ENCODE measurements around the gene HSPB8. TPM values are rescaled to one million over a fixed set of nuclear protein-coding genes. Genes with fewer than 3 reads are reported as not detected.

Gene HSPB8
- total and polyA plus RNA-seq, 4 donors: 0.56 to 1.8 (median 1.1) TPM

GRCh38 chr12:119167902-119168301 lies 10.8 kb upstream of the HSPB8 start:
- H3K4me1 ChIP-seq (ENCODE audit: control insufficient read depth in 4 of 4, insufficient read depth in 4 of 4, low read length in 3 of 4): no peaks in the 10 kb centered on the region
- 81% methylated on average over 3 of the region's 3 CpGs for WGBS
- TF ChIP-seq MAX (IDR thresholded peaks at IDR 0.05) (no peak), FOXA1 (IDR thresholded peaks at IDR 0.05) (no peak), GABPA (IDR thresholded peaks at IDR 0.05 in 1 of 2, conservative IDR thresholded peaks at IDR 0.05 in 1 of 2) (no peak), TAF1 (conservative IDR thresholded peaks at IDR 0.05) (no peak), CTCF (IDR thresholded peaks at IDR 0.05; ENCODE audit: low read depth, low read length, missing input control) (no peak), REST (IDR thresholded peaks at IDR 0.05) (no peak), SP1 (IDR thresholded peaks at IDR 0.05) (no peak), ZBTB33 (IDR thresholded peaks at IDR 0.05) (no peak), NR2F2 (IDR thresholded peaks at IDR 0.05) (no peak), YY1 (IDR thresholded peaks at IDR 0.05) (no peak), HNF4A (conservative IDR thresholded peaks at IDR 0.05) (no peak)

GRCh38 chr12:119168721-119169120 lies 10.0 kb upstream of the HSPB8 start:
- 83% methylated on average over 3 of the region's 3 CpGs for WGBS
- no peak overlapping the region for H3K27ac ChIP-seq (ENCODE audit: low read depth in 1 of 2, low read length in 2 of 2)
- TF ChIP-seq ZBTB33 (IDR thresholded peaks at IDR 0.05) (no peak), JUND (IDR thresholded peaks at IDR 0.05) (no peak), SP1 (IDR thresholded peaks at IDR 0.05) (no peak), ATF3 (IDR thresholded peaks at IDR 0.05) (no peak), FOXA1 (IDR thresholded peaks at IDR 0.05) (no peak), TAF1 (conservative IDR thresholded peaks at IDR 0.05) (no peak), REST (IDR thresholded peaks at IDR 0.05) (no peak), RAD21 (IDR thresholded peaks at IDR 0.05) (no peak), HNF4G (IDR thresholded peaks at IDR 0.05) (no peak), CTCF (IDR thresholded peaks at IDR 0.05; ENCODE audit: low read depth, low read length, missing input control) (no peak)

More at GRCh38 chr12:119167902-119168301, 10.8 kb upstream of the HSPB8 start:
- no peak for DNase-seq (ENCODE audit: low spot score)
- Histone ChIP-seq H3K27ac (ENCODE audit: low read depth in 1 of 2, low read length in 2 of 2) (no peak overlapping the region), H3K36me3 (ENCODE audit: control insufficient read depth in 4 of 4, insufficient read depth in 3 of 4, low read depth in 1 of 4, low read length in 3 of 4) (no peaks in the 10 kb centered on the region), H3K9ac (ENCODE audit: low read depth in 1 of 2, low read length in 2 of 2) (no peak overlapping the region), H3K4me3 (ENCODE audit: low read depth in 1 of 3, low read length in 3 of 3) (no peak overlapping the region), H3K27me3 (ENCODE audit: control insufficient read depth in 4 of 4, insufficient read depth in 4 of 4, low read length in 3 of 4) (peaks cover 0 to 7% (median 0%) of the 10 kb centered on the region in 4 donors), H3K9me3 (ENCODE audit: control insufficient read depth in 4 of 4, low read length in 3 of 4) (no peaks in the 10 kb centered on the region)

More at GRCh38 chr12:119168721-119169120, 10.0 kb upstream of the HSPB8 start:
- no peaks in the 10 kb centered on the region for H3K36me3 ChIP-seq (ENCODE audit: control insufficient read depth in 4 of 4, insufficient read depth in 3 of 4, low read depth in 1 of 4, low read length in 3 of 4)
- no peak for DNase-seq (ENCODE audit: low spot score)
- H3K4me1 ChIP-seq (ENCODE audit: control insufficient read depth in 4 of 4, insufficient read depth in 4 of 4, low read length in 3 of 4): no peaks in the 10 kb centered on the region
- H3K9me3 ChIP-seq (ENCODE audit: control insufficient read depth in 4 of 4, low read length in 3 of 4): no peaks in the 10 kb centered on the region
- peaks cover 0 to 7% (median 0%) of the 10 kb centered on the region in 4 donors for H3K27me3 ChIP-seq (ENCODE audit: control insufficient read depth in 4 of 4, insufficient read depth in 4 of 4, low read length in 3 of 4)
- H3K4me3 ChIP-seq (ENCODE audit: low read depth in 1 of 3, low read length in 3 of 3): no peak overlapping the region
- no peak overlapping the region for H3K9ac ChIP-seq (ENCODE audit: low read depth in 1 of 2, low read length in 2 of 2)

Measured in liver (tissue), 9 donors.